HG03103 (cell line): Measurements from ENCODE around the gene SVIL.
"Not testable (repeated sequence)": the region's sequence is repeated elsewhere in the genome, so short reads cannot be mapped to it uniquely, and the experiment has no call there.

Source experiments
- ATAC-seq: cut with Tn5 transposase; IDR thresholded peaks from one replicate; pipeline ENCODE4 v1.9.1; 2021; ENCODE audit warnings: low read depth; ENCODE audit not compliant: unreplicated experiment

The SVIL gene

GRCh38 chr10:29470843-29471543 lies 163.8 kb downstream of the SVIL start:
- ATAC-seq = no peak

- no peak for ATAC-seq
Measured at GRCh38 chr10:29470355-29470705, 164.4 kb downstream of the SVIL start.

GRCh38 chr10:29469481-29470354 lies 165.1 kb downstream of the SVIL start:
- no peak for ATAC-seq

- ATAC-seq = no peak
Measured at GRCh38 chr10:29465384-29465783, 169.4 kb downstream of the SVIL start.

GRCh38 chr10:29464671-29465171 lies 170.1 kb downstream of the SVIL start:
- not testable (repeated sequence) for ATAC-seq

- ATAC-seq = no peak
Measured at GRCh38 chr10:29461042-29461441, 173.7 kb downstream of the SVIL start.

GRCh38 chr10:29458190-29458589 lies 176.6 kb downstream of the SVIL start:
- ATAC-seq = not testable (repeated sequence)

- ATAC-seq = no peak
Measured at GRCh38 chr10:29455095-29455494, 179.7 kb downstream of the SVIL start.

GRCh38 chr10:29454250-29454649 lies 180.5 kb downstream of the SVIL start:
- ATAC-seq = no peak

GRCh38 chr10:29452546-29452945 lies 182.2 kb downstream of the SVIL start:
- no peak for ATAC-seq

GRCh38 chr10:29451946-29452345 lies 182.8 kb downstream of the SVIL start:
- no peak for ATAC-seq

GRCh38 chr10:29450405-29450804 lies 184.4 kb downstream of the SVIL start:
- ATAC-seq = no peak

GRCh38 chr10:29448756-29449592 lies 185.8 kb downstream of the SVIL start:
- ATAC-seq = peak; percentile 86

- ATAC-seq = no peak
Measured at GRCh38 chr10:29448125-29448524, 186.6 kb downstream of the SVIL start.

GRCh38 chr10:29446327-29446726 lies 188.4 kb downstream of the SVIL start:
- no peak for ATAC-seq

- no peak for ATAC-seq
Measured at GRCh38 chr10:29443745-29444523, 190.8 kb downstream of the SVIL start.

- no peak for ATAC-seq
Measured at GRCh38 chr10:29440981-29441380, 193.8 kb downstream of the SVIL start.

- not testable (repeated sequence) for ATAC-seq
Measured at GRCh38 chr10:29439005-29439404, 195.8 kb downstream of the SVIL start.

- no peak for ATAC-seq
Measured at GRCh38 chr10:29438271-29438670, 196.5 kb downstream of the SVIL start.

GRCh38 chr10:29437871-29438270 lies 196.9 kb downstream of the SVIL start:
- no peak for ATAC-seq
